Transverse colon (tissue), 3 donors: ENCODE data around the gene KIAA0040.

Experiments
- CTCF ChIP-seq, 5 experiments: fragments of 200-600 bp in 3 of 5; fragments of 450-650 bp in 2 of 5; sonication (generic) in 3 of 5; IDR thresholded peaks; 1 replicate in 2 of 5; 2 replicates in 3 of 5; pipeline ENCODE4 v1.5.1; 2016 to 2017; ENCODE audit warnings: antibody characterized with exemption in 5 of 5, inconsistent platforms in 3 of 5, mild to moderate bottlenecking in 2 of 5, moderate library complexity in 1 of 5
- EP300 ChIP-seq: sonication (generic); formaldehyde crosslinking; IDR thresholded peaks from one replicate; pipeline ENCODE4 v1.6.1; 2017; ENCODE audit warnings: antibody characterized with exemption, low read depth
- POLR2A ChIP-seq: fragments of 450-650 bp; IDR thresholded peaks from one replicate; pipeline ENCODE4 v1.6.1; 2016; ENCODE audit warnings: antibody characterized with exemption, mild to moderate bottlenecking, moderate library complexity

GRCh38 chr1:175200678-175201521 lies 8.3 kb upstream of the KIAA0040 start:
- no peak for TF ChIP-seq CTCF (IDR thresholded peaks at IDR 0.05)
- no peak for TF ChIP-seq POLR2A
- TF ChIP-seq EP300 = no peak
